ENCODE results near the gene FEZF2.

FEZF2 gene

GRCh38 chr3:62373215-62373614 is at the start of gene FEZF2:
Gene FEZF2, minus strand, starts transcription at chr3:62373550. Its CDS starts 682 bp downstream, at chr3:62372868.
- DNase-seq (ENCODE audit: low read depth) = no peak

GRCh38 chr3:62421207-62421606 is 47.9 kb upstream of the FEZF2 start:
- no peak for DNase-seq (ENCODE audit: low read depth)

- DNase-seq (ENCODE audit: low read depth) = no peak
These were observed 42.8 kb upstream of the FEZF2 start for GRCh38 chr3:62416144-62416543.

- no peak for DNase-seq (ENCODE audit: low read depth)
These were observed 42.0 kb upstream of the FEZF2 start for GRCh38 chr3:62415312-62415801.

- DNase-seq (ENCODE audit: low read depth) = no peak
These were observed 41.4 kb upstream of the FEZF2 start for GRCh38 chr3:62414786-62415185.

- DNase-seq (ENCODE audit: low read depth) = no peak
These were observed 40.3 kb upstream of the FEZF2 start for GRCh38 chr3:62413687-62414086.

- no peak for DNase-seq (ENCODE audit: low read depth)
These were observed 33.6 kb upstream of the FEZF2 start for GRCh38 chr3:62406945-62407344.

- no peak for DNase-seq (ENCODE audit: low read depth)
These were observed 32.2 kb upstream of the FEZF2 start for GRCh38 chr3:62405566-62405965.

GRCh38 chr3:62405135-62405534 is 31.8 kb upstream of the FEZF2 start:
- no peak for DNase-seq (ENCODE audit: low read depth)

GRCh38 chr3:62404321-62404720 is 31.0 kb upstream of the FEZF2 start:
- DNase-seq (ENCODE audit: low read depth) = no peak

- no peak for DNase-seq (ENCODE audit: low read depth)
These were observed 30.4 kb upstream of the FEZF2 start for GRCh38 chr3:62403765-62404164.

GRCh38 chr3:62392626-62393292 is 19.4 kb upstream of the FEZF2 start:
- no peak for DNase-seq (ENCODE audit: low read depth)

GRCh38 chr3:62387251-62387650 is 13.9 kb upstream of the FEZF2 start:
- DNase-seq (ENCODE audit: low read depth) = no peak

GRCh38 chr3:62379321-62379798 is 6.0 kb upstream of the FEZF2 start:
- DNase-seq (ENCODE audit: low read depth) = no peak

- DNase-seq (ENCODE audit: low read depth) = no peak
These were observed 5.6 kb upstream of the FEZF2 start for GRCh38 chr3:62378921-62379320.

GRCh38 chr3:62378311-62378789 is 5.0 kb upstream of the FEZF2 start:
- no peak for DNase-seq (ENCODE audit: low read depth)

- DNase-seq (ENCODE audit: low read depth) = no peak
These were observed 3.8 kb upstream of the FEZF2 start for GRCh38 chr3:62376906-62377877.

GRCh38 chr3:62376454-62376720 is 3.0 kb upstream of the FEZF2 start:
- DNase-seq (ENCODE audit: low read depth) = no peak

- no peak for DNase-seq (ENCODE audit: low read depth)
These were observed 2.5 kb upstream of the FEZF2 start for GRCh38 chr3:62375655-62376453.

- no peak for DNase-seq (ENCODE audit: low read depth)
These were observed 1.2 kb upstream of the FEZF2 start for GRCh38 chr3:62374341-62375218.

GRCh38 chr3:62373714-62374333 is 474 bp upstream of the FEZF2 start:
- no peak for DNase-seq (ENCODE audit: low read depth)
